Activated CD8-positive, alpha-beta memory T cell treated with anti-CD3 and anti-CD28 coated beads, Interleukin-2, amount 50 U/mL, for 1 hour (primary cell): Measurements from ENCODE around the gene VPS54.
"Not testable (repeated sequence)": the region's sequence is repeated elsewhere in the genome, so short reads cannot be mapped to it uniquely, and the experiment has no call there.

Source experiments
- DNase-seq: peaks from one replicate; pipeline ENCODE4 v3.0.0-alpha.2; 2020; ENCODE audit errors: extremely low read depth

VPS54 gene

GRCh38 chr2:64024259-64024949 lies 5.2 kb upstream of the VPS54 start:
- DNase-seq: no peak

- no peak for DNase-seq
Measured at GRCh38 chr2:64023485-64024258, 4.4 kb upstream of the VPS54 start.

GRCh38 chr2:64021578-64021977 lies 2.4 kb upstream of the VPS54 start:
- DNase-seq: no peak

- no peak for DNase-seq
Measured at GRCh38 chr2:64019975-64020528, 824 bp upstream of the VPS54 start.

GRCh38 chr2:64018701-64019082 lies 536 bp downstream of the VPS54 start:
- DNase-seq: no peak

GRCh38 chr2:64017811-64018700 lies 1.2 kb downstream of the VPS54 start:
- no peak for DNase-seq

GRCh38 chr2:64015898-64016297 lies 3.3 kb downstream of the VPS54 start:
- DNase-seq: no peak

- no peak for DNase-seq
Measured at GRCh38 chr2:64015391-64015790, 3.8 kb downstream of the VPS54 start.

- DNase-seq: no peak
Measured at GRCh38 chr2:64014628-64015027, 4.6 kb downstream of the VPS54 start.

- no peak for DNase-seq
Measured at GRCh38 chr2:64013053-64013452, 6.2 kb downstream of the VPS54 start.

- no peak for DNase-seq
Measured at GRCh38 chr2:64012115-64012514, 7.1 kb downstream of the VPS54 start.

GRCh38 chr2:64008434-64009009 lies 10.7 kb downstream of the VPS54 start:
- no peak for DNase-seq

GRCh38 chr2:64007924-64008323 lies 11.3 kb downstream of the VPS54 start:
- no peak for DNase-seq

GRCh38 chr2:64005707-64006356 lies 13.4 kb downstream of the VPS54 start:
- DNase-seq: no peak

GRCh38 chr2:64003239-64003638 lies 16.0 kb downstream of the VPS54 start:
- no peak for DNase-seq

GRCh38 chr2:64001382-64002101 lies 17.7 kb downstream of the VPS54 start:
- DNase-seq: no peak

GRCh38 chr2:64000630-64001381 lies 18.4 kb downstream of the VPS54 start:
- no peak for DNase-seq

- DNase-seq: no peak
Measured at GRCh38 chr2:63999049-63999448, 20.2 kb downstream of the VPS54 start.

GRCh38 chr2:63996582-63997198 lies 22.5 kb downstream of the VPS54 start:
- DNase-seq: not testable (repeated sequence)
